Stimulated activated CD4-positive, alpha-beta T cell treated with anti-CD3 and anti-CD28 coated beads, Interleukin-1b, Interleukin-23, amount 100 ng/mL, for 4 hours (primary cell): ENCODE results near the gene RUNX3.
"Not testable (repeated sequence)": the region's sequence is repeated elsewhere in the genome, so short reads cannot be mapped to it uniquely, and the experiment has no call there.

Source experiments
- DNase-seq, 2 donors: peaks; one replicate each; pipeline ENCODE4 v3.0.0-alpha.2; 2020; ENCODE audit warnings: low read depth in 2 of 2

RUNX3 gene

DNA sequence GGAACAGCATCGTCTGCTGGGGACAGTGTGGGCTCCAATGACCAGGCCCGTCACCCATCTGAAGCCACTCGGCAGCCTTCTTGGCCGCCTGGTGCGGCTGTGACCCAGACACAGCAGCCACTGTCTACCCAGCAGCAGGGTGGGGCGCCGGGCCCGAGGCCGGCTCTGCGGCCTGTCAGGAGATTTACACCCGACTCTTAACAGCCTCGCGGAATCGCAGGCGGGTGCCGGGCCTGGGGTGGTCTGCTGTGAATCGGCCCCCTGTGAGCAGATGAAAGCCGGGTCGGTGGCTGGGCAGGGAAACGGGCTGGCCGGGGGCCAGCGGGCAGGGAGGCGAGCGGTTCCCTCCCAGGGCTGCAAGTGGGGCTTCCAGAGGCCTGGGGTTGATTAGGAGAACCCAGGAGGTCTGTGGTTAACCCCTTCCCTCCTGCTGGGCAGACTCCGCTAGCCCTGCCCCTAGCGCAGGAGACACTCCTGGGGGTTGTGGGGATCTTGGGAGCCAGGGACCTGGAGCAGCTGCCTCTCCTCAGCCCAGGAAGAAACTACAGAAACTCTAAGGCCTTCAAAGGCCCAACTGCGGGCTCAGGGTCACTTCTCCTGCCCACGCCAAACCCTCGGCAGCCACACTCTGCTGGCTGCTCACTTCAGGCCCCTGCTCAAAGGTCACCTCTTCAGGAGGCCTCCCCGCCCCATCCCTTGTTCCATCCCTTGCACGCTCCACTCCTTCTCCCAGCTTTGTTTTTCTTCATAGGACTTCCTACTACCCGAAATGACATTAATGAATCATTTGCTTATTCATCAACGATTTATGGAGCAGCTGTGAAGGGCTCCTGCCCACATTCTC is 15.6 kb downstream of the RUNX3 start:
- DNase-seq = no peak

DNA sequence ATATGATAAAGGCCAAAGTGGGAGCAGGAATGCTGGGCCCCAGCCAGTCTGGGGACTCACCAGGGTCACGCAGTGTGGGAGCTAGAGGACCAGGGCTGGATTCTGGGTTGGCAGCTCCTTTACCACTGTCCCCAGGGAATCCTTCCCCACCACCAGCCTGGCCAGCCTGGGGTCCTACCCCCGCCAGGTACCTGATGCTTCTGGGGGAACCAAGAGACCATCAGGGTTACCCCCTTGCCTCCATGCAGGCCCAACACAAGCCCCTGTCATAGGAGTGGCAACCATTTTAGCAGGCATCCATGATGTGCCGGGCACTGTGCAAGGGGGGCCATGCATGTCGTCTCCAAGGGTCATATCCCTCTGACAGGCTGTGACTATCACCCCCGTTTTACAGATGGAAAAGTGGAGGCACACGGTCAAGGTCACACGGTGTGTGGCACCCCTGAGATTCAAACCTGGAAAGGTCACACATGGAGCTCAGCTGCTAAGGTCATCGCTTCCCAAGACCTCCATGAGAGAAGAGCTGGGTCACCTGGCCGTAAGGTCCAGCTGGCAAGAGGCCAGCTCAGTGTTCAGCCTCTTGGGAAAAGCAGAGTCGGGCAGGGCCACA is 16.4 kb downstream of the RUNX3 start:
- DNase-seq = no peak

DNA sequence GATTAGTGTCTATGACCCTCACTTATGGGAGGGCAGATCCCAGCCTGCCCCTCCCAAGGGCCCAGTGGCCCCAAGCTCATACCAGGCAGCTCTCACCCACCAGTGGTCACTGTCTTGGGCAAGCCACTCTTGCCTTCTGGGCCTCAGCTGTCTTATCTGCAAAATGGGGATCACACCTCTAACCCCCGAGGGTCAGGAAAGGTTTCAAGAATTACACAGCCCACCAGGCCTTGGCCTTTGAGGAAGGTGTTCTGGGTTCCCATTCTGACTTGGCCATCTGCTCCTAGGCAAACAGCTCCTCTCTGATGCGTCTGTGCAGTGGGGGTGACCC is 16.8 kb downstream of the RUNX3 start:
- no peak for DNase-seq

DNA sequence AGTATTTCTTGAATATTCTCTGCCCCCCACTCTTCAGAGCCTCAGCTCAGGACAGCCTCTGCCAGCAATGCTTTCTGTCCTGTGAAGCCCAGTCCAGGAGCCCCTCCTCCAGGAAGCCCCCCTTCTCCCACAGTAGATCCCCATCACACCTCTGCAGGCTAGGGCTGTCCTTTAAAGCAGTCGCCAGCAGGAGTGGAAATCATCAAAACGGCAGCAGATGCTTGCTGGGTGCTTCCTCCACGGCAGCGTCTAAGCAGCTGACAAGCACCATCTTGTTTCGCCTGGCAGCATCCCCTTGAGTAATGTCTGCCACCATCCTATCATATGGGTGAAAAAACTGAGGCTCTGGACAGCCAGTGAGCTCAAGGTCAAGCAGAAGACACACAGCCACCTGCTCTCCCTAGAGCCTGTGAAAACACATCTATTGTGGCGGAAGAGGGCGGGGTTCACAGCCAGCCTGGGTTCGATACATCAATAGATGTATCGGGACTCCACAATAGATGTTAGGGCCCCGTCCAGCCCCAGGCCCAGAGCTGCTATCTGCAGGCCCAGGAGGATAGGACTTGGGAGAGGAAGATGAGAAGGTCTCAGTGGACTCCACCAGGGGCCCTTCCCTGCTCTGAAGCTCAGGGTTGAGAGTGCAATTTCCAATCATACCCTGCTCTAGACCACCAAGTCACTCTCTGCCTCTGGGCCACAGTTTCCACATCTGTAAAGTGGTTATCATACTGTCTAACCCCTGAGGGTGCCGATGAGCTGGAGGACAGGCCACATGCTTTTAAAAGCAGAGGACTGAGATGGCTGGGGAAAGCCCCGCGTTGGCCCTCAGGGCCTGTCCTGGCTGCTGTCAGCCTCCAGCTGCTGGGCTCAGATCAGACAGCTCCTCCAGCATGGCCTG is 17.5 kb downstream of the RUNX3 start:
- DNase-seq = no peak

DNA sequence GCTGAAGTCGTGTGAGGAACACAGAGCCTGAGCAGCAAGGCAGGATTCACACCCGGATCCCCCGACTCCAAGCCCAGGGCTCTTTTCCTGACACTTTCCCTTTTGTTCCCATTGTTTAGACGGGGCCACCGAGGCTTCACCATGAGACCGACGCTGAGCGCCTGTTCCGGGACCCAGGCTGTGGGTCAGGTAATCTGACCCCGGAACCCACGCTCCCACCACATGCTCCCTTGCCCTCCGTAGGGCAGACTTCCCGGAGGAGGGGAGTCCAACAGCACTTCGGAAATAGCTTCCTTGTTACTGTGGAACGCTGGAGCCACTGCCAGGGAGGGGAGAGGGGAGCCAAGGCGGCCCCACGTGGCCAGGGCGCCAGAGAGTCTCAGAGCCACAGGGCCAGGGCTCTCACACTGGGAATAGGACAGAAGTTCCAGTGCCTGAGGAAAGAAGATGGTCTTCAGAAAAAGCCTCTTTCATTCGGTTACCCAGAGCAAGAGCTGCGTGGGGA is 18.4 kb downstream of the RUNX3 start:
- DNase-seq = no peak

DNA sequence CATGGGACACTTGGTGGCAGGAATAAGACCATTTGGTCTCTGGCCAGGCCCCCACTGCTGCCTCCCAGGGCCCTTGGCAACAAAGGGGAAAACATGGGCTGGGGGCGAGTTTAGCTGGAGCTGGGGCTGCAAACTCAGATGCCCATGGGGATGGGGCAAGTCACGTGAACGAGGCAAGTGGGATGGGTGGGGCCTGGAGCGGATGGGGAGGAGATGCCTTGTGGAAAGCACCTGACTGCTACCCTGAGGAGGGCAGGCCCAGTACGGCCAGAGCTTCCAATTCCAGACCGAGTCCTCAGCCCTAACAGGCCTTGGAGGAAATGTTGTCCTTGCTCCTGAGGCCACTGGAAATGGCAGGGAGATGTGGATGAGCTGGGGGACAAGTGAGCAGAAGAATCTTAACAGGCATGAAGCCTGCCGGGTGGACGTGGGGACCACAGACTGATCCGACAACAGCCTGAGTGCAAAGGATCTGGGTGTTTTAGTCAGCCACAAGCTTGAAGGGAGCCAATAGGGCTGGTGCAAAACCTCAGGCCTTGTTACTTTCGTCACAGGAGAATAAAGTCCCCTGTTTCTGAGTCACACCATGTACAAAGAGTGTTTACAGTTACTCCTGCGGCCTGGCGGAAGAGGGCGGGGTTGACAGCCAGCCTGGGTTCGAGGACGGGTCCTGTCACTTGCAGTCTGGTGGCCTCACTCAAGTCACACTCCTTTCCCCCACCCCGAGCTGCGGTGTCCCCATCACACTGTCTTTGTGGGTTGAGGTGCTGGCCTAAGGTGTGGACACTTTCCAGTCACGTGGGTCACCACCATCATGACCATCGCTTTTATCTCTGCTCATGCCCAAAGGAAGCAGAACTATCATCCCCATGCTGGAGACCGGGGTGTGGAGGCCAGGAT is 19.1 kb downstream of the RUNX3 start:
- no peak for DNase-seq

DNA sequence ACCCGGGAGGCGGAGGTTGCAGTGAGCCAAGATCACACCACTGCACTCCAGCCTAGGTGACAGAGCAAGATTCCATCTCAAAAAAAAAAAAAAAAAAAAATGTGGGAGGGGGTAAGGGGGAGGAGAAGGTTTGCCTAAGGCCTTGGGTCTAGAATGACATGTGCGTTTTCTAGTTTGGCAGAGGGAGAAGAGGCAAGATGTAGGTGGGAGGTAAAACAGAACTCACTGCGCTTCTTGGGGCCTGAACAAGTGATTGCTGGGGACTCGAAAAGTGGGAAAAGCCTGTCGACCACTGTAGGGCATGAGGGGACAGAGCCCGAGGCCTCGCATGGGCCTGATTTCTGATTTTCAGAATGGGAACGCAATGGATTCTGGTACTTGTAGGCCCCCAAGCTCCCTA is 19.9 kb downstream of the RUNX3 start:
- DNase-seq = no peak

DNA sequence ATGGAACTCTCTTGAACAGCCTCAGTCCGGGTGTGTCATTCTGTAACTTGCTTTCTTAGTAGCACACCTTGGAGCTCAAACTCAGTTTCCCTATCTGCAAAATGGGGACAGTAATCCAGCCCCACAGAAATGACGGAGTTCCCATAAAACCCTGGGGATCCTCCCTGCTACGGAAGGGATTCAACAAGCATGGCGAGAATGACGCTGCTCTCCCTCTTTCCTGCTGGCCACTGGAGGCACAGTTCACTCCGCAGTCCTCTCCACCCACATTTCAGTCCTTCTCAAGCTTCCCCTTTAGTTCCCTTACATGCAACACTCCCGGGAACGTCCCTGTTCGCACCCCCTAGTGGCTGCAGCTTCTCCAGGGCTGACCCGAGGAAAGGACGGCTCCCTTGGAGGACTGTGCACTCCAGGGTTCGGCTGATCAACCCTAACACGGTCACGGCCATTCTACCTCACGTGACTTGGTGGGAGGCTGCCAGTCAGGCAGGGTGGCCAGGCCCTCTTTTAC is 20.6 kb downstream of the RUNX3 start:
- no peak for DNase-seq

DNA sequence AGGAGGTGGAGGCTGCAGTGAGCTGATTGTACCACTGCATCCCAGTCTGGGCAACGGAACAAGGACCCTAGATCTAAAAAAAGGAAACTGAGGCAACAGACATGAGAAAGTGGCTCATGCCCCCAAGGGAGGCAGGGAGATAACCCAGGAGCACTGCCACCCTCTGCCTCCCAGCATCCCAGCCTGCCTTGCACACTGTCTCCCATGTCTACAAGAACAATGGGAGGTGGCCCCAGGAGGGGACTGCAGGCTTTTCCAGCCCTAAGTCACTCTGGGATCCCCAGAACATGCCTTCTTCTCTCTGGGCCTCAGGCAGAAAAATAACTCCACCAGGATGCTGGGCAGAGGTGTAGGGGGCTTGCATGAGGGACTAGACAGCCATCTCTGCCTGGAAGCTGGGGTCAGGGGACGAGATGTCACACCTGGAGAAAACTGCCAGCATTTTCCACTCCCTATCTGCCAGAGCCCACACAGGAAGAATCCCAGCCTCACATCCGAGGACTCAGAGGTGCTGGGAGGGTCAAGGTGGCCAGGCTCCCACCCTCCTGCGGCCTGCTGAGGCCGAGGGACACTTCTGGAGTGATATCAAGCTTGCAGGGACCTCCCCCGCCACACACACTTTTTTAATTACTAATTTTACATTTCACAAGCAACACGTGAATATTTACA is 21.4 kb downstream of the RUNX3 start:
- no peak for DNase-seq

DNA sequence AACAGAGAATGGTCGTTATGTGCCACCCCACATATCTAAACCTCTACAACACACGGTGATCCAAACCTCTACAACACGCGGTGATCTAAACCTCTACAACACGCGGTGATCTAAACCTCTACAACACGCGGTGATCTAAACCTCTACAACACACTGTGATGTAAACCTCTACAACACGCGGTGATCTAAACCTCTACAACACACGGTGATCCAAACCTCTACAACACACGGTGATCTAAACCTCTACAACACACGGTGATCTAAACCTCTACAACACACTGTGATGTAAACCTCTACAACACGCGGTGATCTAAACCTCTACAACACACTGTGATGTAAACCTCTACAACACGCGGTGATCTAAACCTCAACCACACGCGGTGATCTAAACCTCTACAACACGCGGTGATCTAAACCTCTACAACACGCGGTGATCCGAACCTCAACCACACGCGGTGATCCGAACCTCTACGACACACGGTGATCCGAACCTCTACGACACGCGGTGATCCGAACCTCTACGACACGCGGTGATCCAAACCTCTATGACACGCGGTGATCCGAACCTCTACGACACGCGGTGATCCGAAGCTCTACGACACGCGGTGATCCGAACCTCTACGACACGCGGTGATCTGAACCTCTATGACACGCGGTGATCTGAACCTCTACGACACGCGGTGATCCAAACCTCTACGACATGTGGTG is 22.3 kb downstream of the RUNX3 start:
- not testable (repeated sequence) for DNase-seq

DNA sequence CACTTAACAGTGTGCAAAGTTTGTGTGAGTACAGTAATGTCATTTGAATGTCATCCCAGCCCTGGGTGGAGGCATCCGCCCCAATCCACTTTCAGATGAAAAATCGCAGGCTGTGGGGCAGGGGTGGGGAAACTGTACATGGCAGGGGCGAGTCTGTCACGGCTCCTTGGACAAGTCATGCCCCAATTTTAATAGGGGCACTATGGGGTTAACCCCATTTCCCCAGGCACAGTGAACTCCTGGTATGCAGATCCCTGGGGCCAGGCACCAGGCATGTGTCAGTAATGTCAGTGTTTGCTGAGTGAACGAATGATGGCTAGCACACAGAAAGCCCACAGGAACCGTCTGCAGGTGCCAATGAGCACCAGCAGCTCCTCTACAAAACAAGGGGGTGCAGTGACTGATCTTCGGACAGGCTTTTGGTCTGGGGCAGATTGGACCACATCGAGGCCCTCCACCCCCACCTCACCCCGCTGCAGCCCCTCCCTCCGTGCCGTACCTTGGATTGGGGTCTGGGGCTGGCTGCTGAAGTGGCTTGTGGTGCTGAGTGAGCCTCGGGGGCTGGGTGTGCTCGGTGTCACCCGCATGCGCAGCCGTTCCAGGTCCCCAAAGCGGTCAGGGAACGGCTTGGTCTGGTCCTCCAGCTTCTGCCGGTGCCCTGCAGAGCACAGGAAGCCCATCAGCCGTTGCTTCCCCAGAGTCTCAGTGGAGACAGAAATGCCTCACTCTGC is 23.2 kb downstream of the RUNX3 start:
- no peak for DNase-seq

DNA sequence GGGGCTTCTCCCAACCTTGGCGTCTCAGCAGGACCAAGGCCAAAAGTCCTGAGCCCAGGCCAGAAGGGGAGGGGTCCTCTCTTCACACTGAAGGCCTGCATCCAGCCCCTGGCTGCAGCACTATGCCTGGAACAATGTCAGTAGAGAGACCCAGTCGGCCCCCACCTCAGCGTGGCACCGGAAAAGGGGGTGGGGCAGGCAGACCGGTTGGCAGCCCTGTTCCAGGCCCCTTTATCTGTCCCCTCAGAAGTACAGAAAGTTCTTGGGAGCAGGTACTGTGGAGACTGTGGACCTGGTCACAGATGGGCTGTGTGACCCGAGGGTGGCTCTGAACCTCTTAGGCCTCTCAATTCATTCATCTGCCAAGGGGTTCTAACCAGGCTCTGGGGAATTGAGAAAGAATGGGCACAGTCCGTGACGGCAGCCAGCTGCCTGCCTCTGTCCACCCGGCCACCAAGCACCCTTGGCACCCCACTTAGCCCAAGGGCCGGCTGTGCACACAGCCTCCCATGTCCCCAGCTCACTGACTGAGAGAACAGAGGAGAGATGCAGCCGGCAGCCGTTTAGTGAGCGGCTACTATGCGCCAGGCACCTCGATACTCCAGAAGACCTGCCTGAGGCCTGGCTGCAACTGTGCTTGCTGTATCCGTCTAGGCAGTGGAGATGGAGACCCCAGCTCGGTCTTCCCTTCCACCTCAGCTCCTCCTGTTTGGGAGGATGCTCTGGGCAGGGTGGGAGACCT is 23.9 kb downstream of the RUNX3 start:
- DNase-seq = no peak

DNA sequence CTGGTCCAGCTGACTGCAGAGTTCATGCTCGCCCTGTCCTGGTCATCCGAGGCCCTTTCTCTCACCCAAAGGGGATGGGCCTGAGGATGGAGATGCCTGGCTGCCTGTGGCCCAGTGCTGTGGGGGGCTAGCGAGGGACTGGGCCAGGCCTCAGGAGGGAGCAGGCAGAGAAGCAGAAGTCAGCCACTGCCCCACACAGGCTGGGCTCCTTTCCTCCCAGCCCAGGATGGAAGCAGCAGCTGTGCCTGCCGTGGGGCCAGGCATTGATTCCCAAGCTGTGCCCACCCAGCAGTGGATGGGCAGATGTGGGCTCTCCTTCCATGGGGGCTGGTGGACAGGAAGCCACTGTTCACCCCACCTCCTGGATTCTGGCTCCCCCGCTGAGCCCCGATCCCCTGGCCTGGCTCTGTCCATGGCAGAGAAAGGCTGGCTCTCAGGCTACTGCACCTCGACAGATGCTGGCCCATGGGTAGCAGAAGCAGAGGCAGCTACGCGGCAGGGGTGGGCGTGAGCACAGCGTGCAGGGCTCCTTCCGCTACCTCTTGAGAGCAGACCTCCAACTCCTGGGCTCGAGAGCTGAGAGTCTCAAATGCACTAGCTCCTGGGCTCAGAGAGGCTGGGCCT is 24.6 kb downstream of the RUNX3 start:
- DNase-seq = no peak

DNA sequence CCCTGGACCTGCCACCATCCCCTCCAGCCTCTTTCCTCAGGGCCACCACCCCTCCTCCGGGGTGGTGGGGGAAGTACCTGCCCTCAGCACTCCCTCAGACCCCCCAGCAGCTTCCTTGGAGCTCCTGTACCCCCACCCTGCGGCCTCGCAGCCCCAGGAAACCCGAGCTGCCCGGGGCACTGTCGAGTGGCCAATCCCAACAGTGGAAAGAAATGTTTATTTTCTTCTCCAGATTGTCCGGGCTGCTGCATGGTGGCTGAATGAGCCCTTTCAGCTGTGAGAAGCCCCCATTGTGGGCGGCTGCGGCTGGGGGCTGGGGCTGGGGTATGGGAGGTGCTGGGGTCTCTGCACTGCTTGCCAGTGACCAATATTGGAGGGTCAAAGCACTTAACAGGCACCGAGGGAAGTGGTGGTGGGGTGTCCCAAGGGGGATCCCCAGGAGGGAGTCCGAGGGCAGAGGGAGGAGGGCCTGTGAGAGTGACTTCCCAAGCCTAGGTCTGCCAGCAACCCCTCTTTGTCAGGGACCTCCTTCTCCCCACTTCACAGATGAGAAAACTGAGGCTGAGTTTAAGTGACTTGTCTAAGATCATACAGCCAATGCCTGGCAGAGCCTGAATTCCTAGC is 25.2 kb downstream of the RUNX3 start:
- no peak for DNase-seq

DNA sequence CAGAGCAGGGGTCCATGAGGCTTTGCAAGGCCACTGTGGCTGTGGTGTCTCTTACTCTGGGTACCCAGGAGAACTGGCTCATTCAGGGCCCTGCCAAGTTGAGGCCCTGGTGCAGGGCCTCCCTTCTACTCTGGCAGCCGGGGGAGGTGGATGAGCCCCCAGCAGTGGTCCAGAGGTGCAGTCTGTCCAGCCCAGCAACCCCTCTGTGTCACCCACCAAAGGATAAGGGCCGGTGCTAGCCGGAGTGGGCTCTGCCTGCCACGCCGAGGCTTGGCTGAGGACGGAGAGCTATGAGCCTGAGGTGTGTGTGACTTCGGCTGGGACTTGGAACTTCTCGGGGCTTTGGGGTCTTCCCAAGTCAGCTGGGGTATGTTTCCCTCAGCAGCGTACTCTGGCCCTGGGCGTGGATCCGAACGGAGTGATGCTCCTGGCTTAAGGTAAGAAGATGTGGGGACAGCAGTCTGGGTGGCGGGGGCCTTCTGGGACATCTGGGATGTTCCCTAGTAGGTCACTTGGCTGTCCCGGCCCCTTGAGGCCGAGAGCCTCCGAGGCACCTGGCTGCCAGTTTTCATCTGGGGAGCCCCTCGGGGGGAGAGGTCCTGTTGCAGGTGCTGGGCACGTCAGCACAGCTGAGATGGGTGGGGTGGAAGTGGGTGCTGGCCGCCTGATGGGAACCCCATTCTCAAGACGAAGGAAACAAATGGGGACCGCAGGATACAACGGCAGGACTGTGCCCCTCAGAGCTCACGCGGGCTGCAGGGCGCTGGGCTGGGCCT is 25.9 kb downstream of the RUNX3 start:
- no peak for DNase-seq

DNA sequence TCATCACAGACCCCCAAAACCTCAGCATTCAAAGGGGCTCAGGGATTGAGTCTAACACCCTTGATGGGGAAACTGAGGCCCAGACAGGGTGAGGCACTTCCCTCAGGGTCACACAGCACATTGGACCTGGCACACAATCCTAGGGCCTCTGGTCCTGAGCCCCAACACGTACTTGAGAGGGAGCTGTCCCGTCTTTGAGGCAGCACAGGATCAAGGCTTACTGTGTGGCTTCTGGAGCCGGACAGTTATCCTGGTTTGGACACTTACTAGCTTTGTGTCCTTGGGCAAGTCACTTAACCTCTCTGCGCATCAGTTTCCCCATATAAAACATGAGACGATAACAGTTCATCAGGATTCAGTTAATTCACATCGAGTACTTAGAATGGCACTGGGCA is 26.5 kb downstream of the RUNX3 start:
- DNase-seq = no peak

DNA sequence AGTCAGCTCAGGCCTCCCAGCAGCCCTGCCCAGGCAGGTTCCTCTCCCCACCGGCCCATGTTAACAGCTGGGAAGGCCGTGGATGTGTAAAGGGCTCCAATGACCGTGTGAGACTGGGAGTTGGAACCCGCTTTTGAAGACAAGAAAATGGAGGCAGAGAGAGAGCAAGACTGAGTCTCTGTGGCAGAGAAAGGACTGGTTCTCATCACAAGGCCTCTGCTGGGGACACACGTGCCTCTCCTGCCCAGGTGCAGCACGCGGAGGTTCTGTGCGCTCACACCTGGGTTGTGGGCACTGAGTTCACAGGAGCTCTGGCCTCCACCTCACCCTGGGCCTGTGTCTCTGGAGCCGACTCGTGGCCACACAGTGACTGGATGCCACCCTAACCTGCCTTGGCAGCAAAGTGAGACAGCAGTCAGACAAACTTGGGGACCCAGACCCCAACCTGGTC is 27.0 kb downstream of the RUNX3 start:
- DNase-seq = no peak
